Upper lobe of right lung (tissue), 1 donor: Measurements from ENCODE around the gene TRIM59. TPM values are rescaled to one million over a fixed set of nuclear protein-coding genes. Genes with fewer than 3 reads are reported as not detected.

ENCODE experiments used
- ATAC-seq: fragments of 200-7000 bp; cut with Tn5 transposase; one replicate; pipeline ENCODE4 v1.9.1; 2020; ENCODE audit warnings: mild to moderate bottlenecking, moderate library complexity
- DNase-seq: peaks from one replicate; pipeline ENCODE4 v3.0.0-alpha.2; 2020
- H3K27ac ChIP-seq: fragments of 200-600 bp; one replicate; pipeline ENCODE4 v1.8.0; 2022
- H3K27me3 ChIP-seq: fragments of 200-600 bp; one replicate; pipeline ENCODE4 v1.8.0; 2022; ENCODE audit warnings: mild to moderate bottlenecking
- H3K36me3 ChIP-seq: fragments of 200-600 bp; one replicate; pipeline ENCODE4 v1.8.0; 2022
- H3K4me1 ChIP-seq: fragments of 200-600 bp; one replicate; pipeline ENCODE4 v1.8.0; 2022
- H3K4me3 ChIP-seq: fragments of 200-600 bp; one replicate; pipeline ENCODE4 v1.8.0; 2022; ENCODE audit warnings: mild to moderate bottlenecking
- H3K9me3 ChIP-seq: fragments of 200-600 bp; one replicate; pipeline ENCODE4 v1.8.0; 2022
- intact Hi-C: fragments of 100-400 bp; cut with DNase I; formaldehyde crosslinking; loops from one replicate; pipeline ENCODE4 v1.11.0; 2022
- total RNA-seq: library from RNA; stranded (reverse); fragmentation: NEBNext Ultra II Directional; extraction: Animal tissue kit (Norgen Biotek cat#: 25700); gene quantifications from one replicate; pipeline ENCODE4 v1.2.1, GENCODE V29; 2021
- TF ChIP-seq, protein P1 (sequence below): fragments of 200-600 bp; IDR thresholded peaks from one replicate; pipeline ENCODE4 v1.8.0; 2022; ENCODE audit warnings: antibody characterized with exemption
- donor health status: DM: no; HTN: yes; CAD: no; lungs with severe emphysema.

The TRIM59 gene
- total RNA-seq, 1 donor from 2014 or later, result 4.5 TPM

DNA sequence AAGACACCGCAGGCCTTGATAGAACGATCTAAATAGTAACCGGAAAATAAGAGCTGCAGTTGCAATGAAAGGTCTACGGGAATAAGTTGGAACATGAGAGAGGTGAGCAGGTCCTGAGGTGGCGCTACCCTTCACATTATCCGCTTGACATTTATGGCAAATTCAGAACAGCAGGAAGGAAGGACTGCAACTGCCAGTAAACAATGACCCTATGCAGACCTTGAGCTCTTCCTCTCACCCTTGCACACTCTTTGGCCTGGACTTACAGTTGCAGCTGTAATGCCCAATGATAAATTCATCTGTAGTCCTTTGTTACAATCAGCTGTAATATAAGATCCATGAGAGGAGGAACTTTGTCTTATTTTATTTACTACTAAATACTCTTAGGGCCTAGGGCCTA lies 32.3 kb upstream of the TRIM59 start:
- Histone ChIP-seq H3K9me3 (no peaks in the 10 kb centered on the region), H3K27me3 (no peaks in the 10 kb centered on the region), H3K4me3 (no peak overlapping the region), H3K27ac (no peak overlapping the region), H3K4me1 (no peaks in the 10 kb centered on the region), H3K36me3 (no peaks in the 10 kb centered on the region)
- DNase-seq (no peak), ATAC-seq (no peak)
- intact Hi-C loops, result no loop called here
- TF ChIP-seq, protein P1, sequence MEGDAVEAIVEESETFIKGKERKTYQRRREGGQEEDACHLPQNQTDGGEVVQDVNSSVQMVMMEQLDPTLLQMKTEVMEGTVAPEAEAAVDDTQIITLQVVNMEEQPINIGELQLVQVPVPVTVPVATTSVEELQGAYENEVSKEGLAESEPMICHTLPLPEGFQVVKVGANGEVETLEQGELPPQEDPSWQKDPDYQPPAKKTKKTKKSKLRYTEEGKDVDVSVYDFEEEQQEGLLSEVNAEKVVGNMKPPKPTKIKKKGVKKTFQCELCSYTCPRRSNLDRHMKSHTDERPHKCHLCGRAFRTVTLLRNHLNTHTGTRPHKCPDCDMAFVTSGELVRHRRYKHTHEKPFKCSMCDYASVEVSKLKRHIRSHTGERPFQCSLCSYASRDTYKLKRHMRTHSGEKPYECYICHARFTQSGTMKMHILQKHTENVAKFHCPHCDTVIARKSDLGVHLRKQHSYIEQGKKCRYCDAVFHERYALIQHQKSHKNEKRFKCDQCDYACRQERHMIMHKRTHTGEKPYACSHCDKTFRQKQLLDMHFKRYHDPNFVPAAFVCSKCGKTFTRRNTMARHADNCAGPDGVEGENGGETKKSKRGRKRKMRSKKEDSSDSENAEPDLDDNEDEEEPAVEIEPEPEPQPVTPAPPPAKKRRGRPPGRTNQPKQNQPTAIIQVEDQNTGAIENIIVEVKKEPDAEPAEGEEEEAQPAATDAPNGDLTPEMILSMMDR, result no peak

DNA sequence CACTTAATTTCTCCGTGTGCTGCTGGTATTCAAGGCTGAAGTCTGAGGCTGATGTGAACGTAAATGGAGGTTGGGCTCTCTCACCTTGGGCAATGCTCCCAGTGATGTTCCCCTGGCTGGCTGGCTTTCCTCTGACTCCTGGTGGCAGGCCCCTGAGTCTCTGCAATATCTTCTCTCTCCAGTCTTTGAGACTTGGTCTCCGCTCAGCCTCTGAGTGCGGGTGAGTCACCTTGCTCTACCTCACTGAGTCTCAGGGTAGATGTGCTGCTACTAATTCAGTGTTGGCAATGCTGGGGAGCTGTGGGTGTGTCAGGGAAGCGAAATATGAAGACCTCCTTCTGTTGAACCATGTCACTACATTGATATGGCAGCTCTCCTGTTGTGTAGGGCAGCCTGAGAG lies 31.3 kb upstream of the TRIM59 start:
- no peaks in the 10 kb centered on the region for H3K36me3 ChIP-seq
- DNase-seq (no peak), ATAC-seq (no peak)
- H3K9me3 ChIP-seq, result no peaks in the 10 kb centered on the region
- TF ChIP-seq, protein P1, result no peak
- H3K4me1 ChIP-seq, result no peaks in the 10 kb centered on the region
- H3K27me3 ChIP-seq, result no peaks in the 10 kb centered on the region
- no peak overlapping the region for H3K27ac ChIP-seq
- no peak overlapping the region for H3K4me3 ChIP-seq
- intact Hi-C loops, result no loop called here

DNA sequence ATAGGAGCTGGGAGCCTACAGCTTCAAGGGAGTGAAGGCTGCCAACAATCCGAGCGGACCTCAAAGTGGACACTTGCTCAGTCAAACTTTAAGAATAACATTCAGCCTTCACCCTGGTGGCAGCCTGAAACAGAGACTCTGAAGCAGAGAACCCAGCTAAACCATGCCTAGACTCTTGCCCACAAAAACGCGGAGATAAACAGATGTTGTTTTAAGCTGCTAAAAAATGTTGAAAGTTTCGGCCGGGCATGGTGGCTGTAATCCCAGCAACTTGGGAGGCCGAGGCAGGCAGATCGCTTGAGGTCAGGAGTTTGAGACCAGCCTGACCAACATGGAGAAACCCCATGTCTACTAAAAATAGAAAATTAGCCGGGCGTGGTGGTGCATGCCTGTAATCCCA lies 29.8 kb upstream of the TRIM59 start:
- H3K4me3 ChIP-seq, result no peak overlapping the region

DNA sequence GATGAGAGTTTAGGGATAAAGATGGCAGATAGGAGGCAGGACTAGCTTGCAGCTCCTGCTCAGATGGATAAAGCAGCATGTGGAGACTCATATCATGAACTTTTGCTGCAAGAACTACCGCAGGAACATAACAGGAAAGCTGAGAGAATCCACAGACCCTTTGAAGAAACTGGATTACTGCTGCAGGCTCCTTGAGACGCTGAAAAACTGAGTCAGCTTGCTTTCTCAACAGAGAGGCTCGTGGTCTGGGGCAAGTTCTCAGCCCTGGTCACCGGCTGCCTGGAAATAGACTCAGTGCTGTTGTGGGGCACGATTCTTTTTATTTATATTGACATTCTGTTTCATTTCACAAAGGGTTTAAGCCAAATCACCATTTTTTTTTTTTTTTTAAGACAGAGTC lies 28.8 kb upstream of the TRIM59 start:
- no peak for ATAC-seq
- no peak for DNase-seq
- intact Hi-C loops, result no loop called here
- no peaks in the 10 kb centered on the region for H3K9me3 ChIP-seq
- H3K4me3 ChIP-seq, result no peak overlapping the region
- H3K4me1 ChIP-seq, result no peaks in the 10 kb centered on the region
- H3K36me3 ChIP-seq, result no peaks in the 10 kb centered on the region
- no peaks in the 10 kb centered on the region for H3K27me3 ChIP-seq
- H3K27ac ChIP-seq, result no peak overlapping the region
- TF ChIP-seq, protein P1, result no peak

More for the DNA sequence above, 29.8 kb upstream of the TRIM59 start:
- TF ChIP-seq, protein P1, result no peak
- Histone ChIP-seq H3K4me1 (no peaks in the 10 kb centered on the region), H3K9me3 (no peaks in the 10 kb centered on the region), H3K27me3 (no peaks in the 10 kb centered on the region), H3K36me3 (no peaks in the 10 kb centered on the region), H3K27ac (no peak overlapping the region)
- DNase-seq (no peak), ATAC-seq (no peak)
- intact Hi-C loops, result no loop called here

DNA sequence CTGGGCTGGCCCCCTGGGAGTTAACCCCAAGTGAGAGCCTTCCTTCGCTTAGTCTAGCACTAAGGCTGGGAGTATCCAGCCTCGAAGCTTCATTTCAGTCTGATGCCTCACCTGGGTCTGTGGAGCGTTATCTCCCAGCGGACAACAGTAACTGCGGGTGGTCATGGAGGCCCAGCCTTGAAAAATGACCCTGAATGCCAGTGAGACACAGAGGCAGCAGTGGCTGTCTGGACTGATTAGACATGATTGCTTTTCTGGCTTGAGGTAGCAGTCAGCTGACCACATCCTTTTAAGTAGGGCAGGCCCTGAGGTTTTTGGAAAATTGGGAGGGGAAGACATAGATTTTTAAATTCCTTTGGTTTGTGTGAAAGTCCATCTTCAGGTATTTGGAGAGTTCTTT lies 28.2 kb upstream of the TRIM59 start:
- Histone ChIP-seq H3K36me3 (no peaks in the 10 kb centered on the region), H3K9me3 (no peaks in the 10 kb centered on the region), H3K27me3 (no peaks in the 10 kb centered on the region), H3K27ac (no peak overlapping the region), H3K4me1 (no peaks in the 10 kb centered on the region), H3K4me3 (no peak overlapping the region)
- ATAC-seq (no peak), DNase-seq (no peak)
- intact Hi-C loops, result no loop called here
- TF ChIP-seq, protein P1, result no peak

DNA sequence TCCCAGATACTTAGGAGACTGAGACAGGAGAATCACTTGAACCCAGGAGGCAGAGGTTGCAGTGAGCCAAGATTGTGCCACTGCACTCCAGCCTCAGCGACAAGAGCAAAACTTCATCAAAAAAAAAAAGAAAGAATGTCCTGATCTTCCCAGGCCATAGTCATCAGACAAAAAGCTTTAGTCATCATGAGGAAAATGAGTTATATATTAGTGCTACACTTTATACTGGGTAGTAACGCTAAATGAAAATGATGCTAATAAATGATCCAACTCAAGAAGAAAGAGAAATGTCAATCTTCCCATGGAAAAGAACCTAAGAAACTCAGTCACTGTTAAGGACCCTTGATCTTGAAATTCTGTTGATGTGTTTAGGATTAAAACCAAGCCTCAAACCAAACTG lies 26.3 kb upstream of the TRIM59 start:
- Histone ChIP-seq H3K36me3 (no peaks in the 10 kb centered on the region), H3K4me3 (no peak overlapping the region), H3K27me3 (no peaks in the 10 kb centered on the region), H3K4me1 (no peaks in the 10 kb centered on the region), H3K27ac (no peak overlapping the region), H3K9me3 (no peaks in the 10 kb centered on the region)
- TF ChIP-seq, protein P1, result no peak
- intact Hi-C loops, result no loop called here
- no peak for ATAC-seq
- no peak for DNase-seq
